ENCODE data around the gene C1QB. TPM values are rescaled to one million over a fixed set of nuclear protein-coding genes. Genes with fewer than 3 reads are reported as not detected.

The C1QB gene
- total RNA-seq, 2 donors from 2014 or later = 448 to 884 TPM

DNA sequence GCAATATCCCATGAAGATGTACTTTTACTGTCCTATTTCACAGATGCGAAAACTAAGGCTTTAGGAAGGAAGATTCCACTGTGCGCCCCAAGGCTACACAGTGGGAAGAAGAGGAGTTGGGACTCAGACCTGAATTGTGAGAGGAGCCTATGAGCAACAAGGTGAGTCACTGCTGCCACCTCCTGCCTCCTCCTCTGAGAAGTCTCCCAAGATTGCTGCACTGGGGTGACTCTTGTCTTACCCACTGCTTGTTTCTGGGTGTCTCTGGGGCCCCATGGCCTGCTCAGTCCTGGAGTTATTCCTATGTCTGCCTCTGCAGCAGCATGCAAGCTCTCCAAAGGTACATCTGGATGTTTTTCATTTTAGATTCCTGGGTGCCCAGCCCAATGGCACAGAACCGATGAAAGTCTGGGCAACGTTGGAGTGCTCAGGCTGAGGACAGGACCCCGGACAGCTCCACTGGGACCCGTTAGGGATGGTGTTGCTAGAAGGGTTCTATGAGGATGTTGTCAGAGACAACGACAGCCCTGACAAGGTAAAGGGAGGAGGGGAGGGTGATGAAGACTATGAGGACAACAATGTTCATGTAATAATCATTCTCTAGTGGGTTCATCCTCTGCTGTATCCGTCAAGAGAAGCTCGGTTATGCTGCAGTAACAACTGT is 27.6 kb upstream of the C1QB start:
- ATAC-seq (ENCODE audit: insufficient number of reproducible peaks, low FRiP score, low read depth) (no peak), DNase-seq (ENCODE audit: low spot score) (no peak)
- Histone ChIP-seq H3K27ac (no peak overlapping the region), H3K9me3 (no peaks in the 10 kb centered on the region), H3K4me3 (no peak overlapping the region), H3K36me3 (no peaks in the 10 kb centered on the region), H3K27me3 (replicated peaks; ENCODE audit: insufficient read depth) (no peaks in the 10 kb centered on the region), H3K4me1 (ENCODE audit: control insufficient read depth in 1 of 2, low read depth in 2 of 2) (no peaks in the 10 kb centered on the region)
- TF ChIP-seq, protein P1, sequence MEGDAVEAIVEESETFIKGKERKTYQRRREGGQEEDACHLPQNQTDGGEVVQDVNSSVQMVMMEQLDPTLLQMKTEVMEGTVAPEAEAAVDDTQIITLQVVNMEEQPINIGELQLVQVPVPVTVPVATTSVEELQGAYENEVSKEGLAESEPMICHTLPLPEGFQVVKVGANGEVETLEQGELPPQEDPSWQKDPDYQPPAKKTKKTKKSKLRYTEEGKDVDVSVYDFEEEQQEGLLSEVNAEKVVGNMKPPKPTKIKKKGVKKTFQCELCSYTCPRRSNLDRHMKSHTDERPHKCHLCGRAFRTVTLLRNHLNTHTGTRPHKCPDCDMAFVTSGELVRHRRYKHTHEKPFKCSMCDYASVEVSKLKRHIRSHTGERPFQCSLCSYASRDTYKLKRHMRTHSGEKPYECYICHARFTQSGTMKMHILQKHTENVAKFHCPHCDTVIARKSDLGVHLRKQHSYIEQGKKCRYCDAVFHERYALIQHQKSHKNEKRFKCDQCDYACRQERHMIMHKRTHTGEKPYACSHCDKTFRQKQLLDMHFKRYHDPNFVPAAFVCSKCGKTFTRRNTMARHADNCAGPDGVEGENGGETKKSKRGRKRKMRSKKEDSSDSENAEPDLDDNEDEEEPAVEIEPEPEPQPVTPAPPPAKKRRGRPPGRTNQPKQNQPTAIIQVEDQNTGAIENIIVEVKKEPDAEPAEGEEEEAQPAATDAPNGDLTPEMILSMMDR (IDR thresholded peaks at IDR 0.05) = no peak

DNA sequence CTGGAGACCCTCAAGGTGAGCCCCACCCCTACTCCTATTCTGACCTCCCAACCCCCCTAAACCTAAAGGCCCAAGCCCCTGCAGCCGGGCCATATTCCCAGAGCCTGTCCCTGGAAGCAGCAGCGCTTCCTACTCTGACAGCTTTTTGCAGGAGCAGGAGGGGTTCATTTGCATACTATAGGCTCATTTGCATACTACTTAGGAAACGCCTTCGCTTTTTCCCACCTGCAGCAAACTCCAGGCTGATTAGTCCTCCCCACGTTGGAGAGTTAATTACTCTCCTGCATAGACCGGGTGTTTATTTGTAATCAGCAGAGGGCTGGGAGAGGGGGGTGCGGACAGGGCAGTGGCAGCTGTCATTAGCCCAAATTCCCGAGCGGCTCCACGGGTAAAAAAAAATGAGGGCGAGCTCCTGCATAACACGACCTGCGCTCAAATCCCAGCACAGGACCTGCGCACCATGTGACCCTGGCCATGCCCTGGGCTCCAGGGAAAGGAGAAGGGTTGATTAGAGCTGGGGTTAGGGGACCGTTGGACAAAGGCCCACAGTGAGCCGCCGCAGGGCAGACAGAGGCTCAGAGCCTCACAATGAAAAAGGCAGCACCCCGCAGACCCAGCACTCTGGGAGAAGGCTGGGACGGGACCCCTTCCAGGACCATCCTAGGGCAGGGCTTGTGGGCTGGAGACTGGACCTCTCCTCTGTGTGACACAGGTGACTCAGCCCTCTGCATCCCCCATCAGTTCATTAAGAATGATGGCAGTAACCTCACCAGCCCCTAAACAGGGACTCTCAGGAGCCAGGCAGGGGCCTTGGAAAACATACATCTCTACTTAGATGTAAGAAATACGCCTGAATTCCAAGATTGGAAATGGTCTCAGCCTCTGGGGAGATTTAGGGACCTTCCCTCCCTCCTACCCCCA is 26.5 kb upstream of the C1QB start:
- Histone ChIP-seq H3K36me3 (no peaks in the 10 kb centered on the region), H3K27me3 (replicated peaks; ENCODE audit: insufficient read depth) (no peaks in the 10 kb centered on the region), H3K9me3 (no peaks in the 10 kb centered on the region), H3K4me1 (ENCODE audit: control insufficient read depth in 1 of 2, low read depth in 2 of 2) (no peaks in the 10 kb centered on the region), H3K4me3 (no peak overlapping the region), H3K27ac (no peak overlapping the region)
- no peak for DNase-seq (ENCODE audit: low spot score)
- TF ChIP-seq, protein P1 (IDR thresholded peaks at IDR 0.05) = no peak
- ATAC-seq (ENCODE audit: insufficient number of reproducible peaks, low FRiP score, low read depth) = no peak

DNA sequence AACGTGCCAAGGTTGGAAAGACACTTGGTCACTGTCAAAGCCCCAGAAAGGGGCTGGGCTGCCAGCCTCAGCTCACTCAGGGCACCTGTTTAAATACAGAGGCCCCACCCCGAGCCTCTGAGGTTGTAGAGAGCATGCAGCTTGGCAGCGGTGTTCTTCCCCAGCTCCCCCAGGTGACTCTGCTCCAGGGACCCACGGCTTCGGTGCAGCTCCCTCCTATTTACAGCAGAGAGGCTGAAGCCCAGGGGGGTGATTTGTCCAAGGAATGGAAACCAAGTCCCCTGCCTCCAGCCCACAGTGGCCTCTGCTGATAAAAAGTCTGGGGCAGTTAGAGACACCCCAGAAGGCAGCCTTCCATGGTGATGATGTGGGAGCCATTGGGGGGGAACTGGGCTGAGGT is 25.7 kb upstream of the C1QB start:
- Histone ChIP-seq H3K27me3 (replicated peaks; ENCODE audit: insufficient read depth) (no peaks in the 10 kb centered on the region), H3K9me3 (no peaks in the 10 kb centered on the region), H3K36me3 (no peaks in the 10 kb centered on the region), H3K27ac (no peak overlapping the region), H3K4me1 (ENCODE audit: control insufficient read depth in 1 of 2, low read depth in 2 of 2) (no peaks in the 10 kb centered on the region), H3K4me3 (no peak overlapping the region)
- ATAC-seq (ENCODE audit: insufficient number of reproducible peaks, low FRiP score, low read depth) (no peak), DNase-seq (ENCODE audit: low spot score) (no peak)
- TF ChIP-seq, protein P1 (IDR thresholded peaks at IDR 0.05) = no peak

DNA sequence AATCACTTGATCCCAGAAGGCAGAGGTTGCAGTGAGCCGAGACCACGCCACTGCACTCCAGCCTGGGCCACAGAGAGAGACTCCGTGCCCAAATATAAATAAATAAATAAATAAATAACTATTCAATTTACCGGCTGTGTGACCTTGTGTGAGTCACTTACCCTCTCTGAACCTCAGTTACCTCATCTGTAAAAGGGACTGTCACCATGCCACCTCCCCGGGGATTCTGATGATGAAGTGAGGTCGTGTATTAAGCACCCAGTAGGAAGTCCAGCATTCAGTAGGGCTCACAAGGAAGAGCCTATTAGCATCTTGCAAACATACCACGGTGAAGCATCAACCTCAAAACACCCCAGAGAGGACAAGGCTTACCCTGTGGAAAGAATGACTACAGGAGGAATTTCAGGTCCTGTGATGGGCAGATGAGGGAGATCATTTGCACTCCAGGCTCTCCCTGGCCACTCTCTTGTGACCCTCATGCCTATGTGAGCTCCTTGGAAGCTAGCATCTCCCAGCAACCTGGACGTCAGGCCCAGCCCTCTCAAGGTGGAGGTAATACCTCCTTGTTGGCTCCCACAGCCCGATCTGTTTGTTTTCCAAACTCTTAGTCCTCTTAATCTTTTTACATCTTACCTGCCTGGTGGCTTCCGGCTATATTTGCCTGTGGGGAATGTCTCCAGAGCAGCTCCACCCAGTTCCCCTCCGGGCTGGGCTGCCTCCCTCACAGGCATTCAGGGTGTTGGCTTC is 24.2 kb upstream of the C1QB start:
- DNase-seq (ENCODE audit: low spot score) (no peak), ATAC-seq (ENCODE audit: insufficient number of reproducible peaks, low FRiP score, low read depth) (no peak)
- Histone ChIP-seq H3K4me3 (no peak overlapping the region), H3K36me3 (no peaks in the 10 kb centered on the region), H3K4me1 (ENCODE audit: control insufficient read depth in 1 of 2, low read depth in 2 of 2) (no peaks in the 10 kb centered on the region), H3K27me3 (replicated peaks; ENCODE audit: insufficient read depth) (no peaks in the 10 kb centered on the region), H3K27ac (no peak overlapping the region), H3K9me3 (no peaks in the 10 kb centered on the region)
- TF ChIP-seq, protein P1 (IDR thresholded peaks at IDR 0.05) = no peak

DNA sequence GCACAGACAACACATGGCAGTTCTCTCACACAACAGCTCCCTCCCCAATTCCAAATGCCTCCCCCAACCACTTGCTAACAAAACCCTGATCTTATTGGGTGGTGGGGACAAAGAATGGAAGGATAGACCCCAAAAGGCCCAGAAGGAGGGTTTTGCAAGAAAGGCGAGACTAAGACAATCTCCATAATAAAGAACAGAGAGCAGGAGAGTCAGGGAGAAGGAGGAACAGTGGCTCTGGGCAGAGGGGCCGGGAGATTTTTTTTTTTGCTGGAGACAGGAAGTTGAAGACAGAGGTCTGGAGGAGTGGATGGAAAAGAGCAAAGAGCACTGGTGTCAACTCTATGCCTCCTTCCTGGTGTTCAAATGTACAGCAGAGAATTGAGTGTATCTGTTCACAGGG is 23.1 kb upstream of the C1QB start:
- Histone ChIP-seq H3K9me3 (no peaks in the 10 kb centered on the region), H3K27ac (no peak overlapping the region), H3K27me3 (replicated peaks; ENCODE audit: insufficient read depth) (no peaks in the 10 kb centered on the region), H3K4me1 (ENCODE audit: control insufficient read depth in 1 of 2, low read depth in 2 of 2) (no peaks in the 10 kb centered on the region), H3K36me3 (no peaks in the 10 kb centered on the region), H3K4me3 (no peak overlapping the region)
- ATAC-seq (ENCODE audit: insufficient number of reproducible peaks, low FRiP score, low read depth) = no peak
- TF ChIP-seq, protein P1 (IDR thresholded peaks at IDR 0.05) = no peak
- DNase-seq (ENCODE audit: low spot score) = no peak
